Hepatocyte (in vitro differentiated cells): ENCODE measurements around the gene NAP1L4.

Experiments
- EZH2 ChIP-seq: fragments of 200-600 bp; sonication (generic); IDR thresholded peaks from 2 replicates; pipeline ENCODE4 v1.6.1; 2016; ENCODE audit warnings: antibody characterized with exemption, mild to moderate bottlenecking, borderline replicate concordance
- EZH2phosphoT487 ChIP-seq: fragments of 200-600 bp; sonication (generic); IDR thresholded peaks from one replicate; pipeline ENCODE4 v1.6.1; 2018; ENCODE audit warnings: antibody characterized with exemption, mild to moderate bottlenecking, low read depth, moderate library complexity; ENCODE audit not compliant: unreplicated experiment, severe bottlenecking
- TF ChIP-seq, protein P1 (sequence below): fragments of 200-600 bp; sonication (generic); IDR thresholded peaks from 2 replicates; pipeline ENCODE4 v1.5.1; 2016; ENCODE audit warnings: antibody characterized with exemption, mild to moderate bottlenecking; ENCODE audit not compliant: poor library complexity

GRCh38 chr11:2909133-2909902 lies 82.8 kb downstream of the NAP1L4 start:
- no peak for TF ChIP-seq EZH2
- TF ChIP-seq, protein P1, sequence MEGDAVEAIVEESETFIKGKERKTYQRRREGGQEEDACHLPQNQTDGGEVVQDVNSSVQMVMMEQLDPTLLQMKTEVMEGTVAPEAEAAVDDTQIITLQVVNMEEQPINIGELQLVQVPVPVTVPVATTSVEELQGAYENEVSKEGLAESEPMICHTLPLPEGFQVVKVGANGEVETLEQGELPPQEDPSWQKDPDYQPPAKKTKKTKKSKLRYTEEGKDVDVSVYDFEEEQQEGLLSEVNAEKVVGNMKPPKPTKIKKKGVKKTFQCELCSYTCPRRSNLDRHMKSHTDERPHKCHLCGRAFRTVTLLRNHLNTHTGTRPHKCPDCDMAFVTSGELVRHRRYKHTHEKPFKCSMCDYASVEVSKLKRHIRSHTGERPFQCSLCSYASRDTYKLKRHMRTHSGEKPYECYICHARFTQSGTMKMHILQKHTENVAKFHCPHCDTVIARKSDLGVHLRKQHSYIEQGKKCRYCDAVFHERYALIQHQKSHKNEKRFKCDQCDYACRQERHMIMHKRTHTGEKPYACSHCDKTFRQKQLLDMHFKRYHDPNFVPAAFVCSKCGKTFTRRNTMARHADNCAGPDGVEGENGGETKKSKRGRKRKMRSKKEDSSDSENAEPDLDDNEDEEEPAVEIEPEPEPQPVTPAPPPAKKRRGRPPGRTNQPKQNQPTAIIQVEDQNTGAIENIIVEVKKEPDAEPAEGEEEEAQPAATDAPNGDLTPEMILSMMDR, result no peak
- TF ChIP-seq EZH2phosphoT487, result no peak
